HCT116 (cell line): ENCODE measurements around the gene GUCY2D.
"Not testable (repeated sequence)": the region's sequence is repeated elsewhere in the genome, so short reads cannot be mapped to it uniquely, and the experiment has no call there.

Experiments
- CBX3 ChIP-seq: IDR thresholded peaks from 2 replicates; pipeline ENCODE4 v1.6.1; 2012; ENCODE audit warnings: low read depth
- EGR1 ChIP-seq: IDR thresholded peaks from 2 replicates; pipeline ENCODE4 v1.6.1; 2012; ENCODE audit warnings: low read depth
- EZH2 ChIP-seq: fragments of 200-600 bp; sonication (generic); IDR thresholded peaks from 2 replicates; pipeline ENCODE4 v1.6.1; 2017; ENCODE audit warnings: antibody characterized with exemption, mixed run types
- EZH2phosphoT487 ChIP-seq: fragments of 200-600 bp; IDR thresholded peaks from 2 replicates; pipeline ENCODE4 v1.6.1; 2018; ENCODE audit warnings: antibody characterized with exemption, borderline replicate concordance
- FOSL1 ChIP-seq: IDR thresholded peaks from 2 replicates; pipeline ENCODE4 v1.6.1; 2012; ENCODE audit warnings: low read depth
- JUND ChIP-seq: IDR thresholded peaks from 2 replicates; pipeline ENCODE4 v1.6.1; 2012
- POLR2A ChIP-seq: IDR thresholded peaks from 2 replicates; pipeline ENCODE4 v1.7.0; 2011; ENCODE audit warnings: borderline replicate concordance; ENCODE audit not compliant: insufficient read depth, insufficient read length; ENCODE audit errors: extremely low read depth
- POLR2AphosphoS5 ChIP-seq: IDR thresholded peaks from 2 replicates; pipeline ENCODE4 v1.6.1; 2011; ENCODE audit warnings: mild to moderate bottlenecking, low read depth, low read length, moderate library complexity
- SIN3A ChIP-seq: IDR thresholded peaks from 2 replicates; pipeline ENCODE4 v1.6.1; 2012; ENCODE audit warnings: low read depth
- TCF7L2 ChIP-seq: IDR thresholded peaks from 2 replicates; pipeline ENCODE4 v1.7.0; 2011; ENCODE audit warnings: borderline replicate concordance, inconsistent platforms; ENCODE audit not compliant: insufficient read depth, insufficient read length; ENCODE audit errors: extremely low read depth
- TF ChIP-seq, protein P1 (sequence below), 3 experiments: fragments of 200-600 bp in 1 of 3; sonication (generic) in 1 of 3; IDR thresholded peaks in 2 of 3; conservative IDR thresholded peaks in 1 of 3; 2 replicates each; pipeline ENCODE4 v1.5.1; 2012 to 2017; ENCODE audit warnings: low read depth in 2 of 3, low read length in 2 of 3, antibody characterized with exemption in 1 of 3, borderline replicate concordance in 1 of 3, control low read depth in 1 of 3, mild to moderate bottlenecking in 1 of 3, mixed read lengths in 1 of 3, mixed run types in 1 of 3, moderate library complexity in 1 of 3; ENCODE audit not compliant: insufficient read depth in 1 of 3
- TF ChIP-seq, protein P2 (sequence below): IDR thresholded peaks from 2 replicates; pipeline ENCODE4 v1.6.1; 2011; ENCODE audit warnings: mild to moderate bottlenecking, low read length, moderate library complexity; ENCODE audit not compliant: insufficient replicate concordance; ENCODE audit errors: extremely low read depth

DNA sequence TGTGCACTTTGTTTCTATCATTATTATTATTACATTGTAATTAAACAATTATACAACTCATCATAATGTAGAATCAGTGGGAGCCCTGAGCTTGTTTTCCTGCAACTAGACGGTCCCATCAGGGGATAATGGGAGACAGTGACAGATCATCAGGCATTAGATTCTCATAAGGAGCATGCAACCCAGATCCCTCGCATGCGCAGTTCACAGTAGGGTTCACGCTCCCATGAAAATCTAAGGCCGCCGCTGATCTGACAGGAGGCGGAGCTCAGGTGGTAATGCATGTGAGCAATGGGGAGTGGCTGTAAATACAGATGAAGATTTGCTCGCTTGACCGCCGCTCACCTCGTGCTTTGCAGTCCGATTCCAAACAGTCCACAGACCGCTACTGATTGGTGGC is 49.1 kb upstream of the GUCY2D start:
- not testable (repeated sequence) for TF ChIP-seq POLR2A, JUND, FOSL1, EZH2phosphoT487, SIN3A, TCF7L2, EGR1, EZH2, POLR2AphosphoS5, CBX3
- TF ChIP-seq, protein P1, sequence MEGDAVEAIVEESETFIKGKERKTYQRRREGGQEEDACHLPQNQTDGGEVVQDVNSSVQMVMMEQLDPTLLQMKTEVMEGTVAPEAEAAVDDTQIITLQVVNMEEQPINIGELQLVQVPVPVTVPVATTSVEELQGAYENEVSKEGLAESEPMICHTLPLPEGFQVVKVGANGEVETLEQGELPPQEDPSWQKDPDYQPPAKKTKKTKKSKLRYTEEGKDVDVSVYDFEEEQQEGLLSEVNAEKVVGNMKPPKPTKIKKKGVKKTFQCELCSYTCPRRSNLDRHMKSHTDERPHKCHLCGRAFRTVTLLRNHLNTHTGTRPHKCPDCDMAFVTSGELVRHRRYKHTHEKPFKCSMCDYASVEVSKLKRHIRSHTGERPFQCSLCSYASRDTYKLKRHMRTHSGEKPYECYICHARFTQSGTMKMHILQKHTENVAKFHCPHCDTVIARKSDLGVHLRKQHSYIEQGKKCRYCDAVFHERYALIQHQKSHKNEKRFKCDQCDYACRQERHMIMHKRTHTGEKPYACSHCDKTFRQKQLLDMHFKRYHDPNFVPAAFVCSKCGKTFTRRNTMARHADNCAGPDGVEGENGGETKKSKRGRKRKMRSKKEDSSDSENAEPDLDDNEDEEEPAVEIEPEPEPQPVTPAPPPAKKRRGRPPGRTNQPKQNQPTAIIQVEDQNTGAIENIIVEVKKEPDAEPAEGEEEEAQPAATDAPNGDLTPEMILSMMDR (IDR thresholded peaks at IDR 0.05 in 2 of 3, conservative IDR thresholded peaks at IDR 0.05 in 1 of 3; ENCODE audit: borderline replicate concordance in 1 of 3, insufficient read depth in 1 of 3, low read depth in 2 of 3, low read length in 2 of 3): not testable (repeated sequence)
- TF ChIP-seq, protein P2, sequence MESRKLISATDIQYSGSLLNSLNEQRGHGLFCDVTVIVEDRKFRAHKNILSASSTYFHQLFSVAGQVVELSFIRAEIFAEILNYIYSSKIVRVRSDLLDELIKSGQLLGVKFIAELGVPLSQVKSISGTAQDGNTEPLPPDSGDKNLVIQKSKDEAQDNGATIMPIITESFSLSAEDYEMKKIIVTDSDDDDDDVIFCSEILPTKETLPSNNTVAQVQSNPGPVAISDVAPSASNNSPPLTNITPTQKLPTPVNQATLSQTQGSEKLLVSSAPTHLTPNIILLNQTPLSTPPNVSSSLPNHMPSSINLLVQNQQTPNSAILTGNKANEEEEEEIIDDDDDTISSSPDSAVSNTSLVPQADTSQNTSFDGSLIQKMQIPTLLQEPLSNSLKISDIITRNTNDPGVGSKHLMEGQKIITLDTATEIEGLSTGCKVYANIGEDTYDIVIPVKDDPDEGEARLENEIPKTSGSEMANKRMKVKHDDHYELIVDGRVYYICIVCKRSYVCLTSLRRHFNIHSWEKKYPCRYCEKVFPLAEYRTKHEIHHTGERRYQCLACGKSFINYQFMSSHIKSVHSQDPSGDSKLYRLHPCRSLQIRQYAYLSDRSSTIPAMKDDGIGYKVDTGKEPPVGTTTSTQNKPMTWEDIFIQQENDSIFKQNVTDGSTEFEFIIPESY: not testable (repeated sequence)
